Suppressor macrophage treated with lipopolysaccharide for 4 hours (primary cell): Measurements from ENCODE around the gene NSRP1.
"Not testable (repeated sequence)": the region's sequence is repeated elsewhere in the genome, so short reads cannot be mapped to it uniquely, and the experiment has no call there.

Experiments
- DNase-seq: peaks from one replicate; pipeline ENCODE4 v3.0.0-alpha.2; 2020

Gene NSRP1

GRCh38 chr17:30188211-30188939, 71.8 kb downstream of the NSRP1 start:
- no peak for DNase-seq

- DNase-seq = no peak
These were observed 74.5 kb downstream of the NSRP1 start for GRCh38 chr17:30191072-30191471.

- peak; percentile 5 for DNase-seq
These were observed 79.9 kb downstream of the NSRP1 start for GRCh38 chr17:30196504-30196903.

- DNase-seq = no peak
These were observed 80.8 kb downstream of the NSRP1 start for GRCh38 chr17:30197416-30197815.

- no peak for DNase-seq
These were observed 83.0 kb downstream of the NSRP1 start for GRCh38 chr17:30199600-30199999.

GRCh38 chr17:30200106-30200505, 83.5 kb downstream of the NSRP1 start:
- DNase-seq = no peak

- DNase-seq = not testable (repeated sequence)
These were observed 84.0 kb downstream of the NSRP1 start for GRCh38 chr17:30200656-30201055.

- DNase-seq = no peak
These were observed 86.9 kb downstream of the NSRP1 start for GRCh38 chr17:30203471-30203981.

- no peak for DNase-seq
These were observed 91.0 kb downstream of the NSRP1 start for GRCh38 chr17:30207655-30208054.

GRCh38 chr17:30208214-30208613, 91.6 kb downstream of the NSRP1 start:
- DNase-seq = peak; percentile 7

GRCh38 chr17:30209930-30210329, 93.3 kb downstream of the NSRP1 start:
- no peak for DNase-seq

GRCh38 chr17:30210366-30210765, 93.8 kb downstream of the NSRP1 start:
- DNase-seq = no peak

- DNase-seq = no peak
These were observed 94.3 kb downstream of the NSRP1 start for GRCh38 chr17:30210901-30211300.

GRCh38 chr17:30211371-30211770, 94.8 kb downstream of the NSRP1 start:
- no peak for DNase-seq

- DNase-seq = no peak
These were observed 96.1 kb downstream of the NSRP1 start for GRCh38 chr17:30212750-30213149.

- no peak for DNase-seq
These were observed 100.4 kb downstream of the NSRP1 start for GRCh38 chr17:30217054-30217453.

GRCh38 chr17:30217746-30218245, 101.2 kb downstream of the NSRP1 start:
- no peak for DNase-seq

- DNase-seq = no peak
These were observed 102.2 kb downstream of the NSRP1 start for GRCh38 chr17:30218799-30219198.

GRCh38 chr17:30219315-30219714, 102.7 kb downstream of the NSRP1 start:
- no peak for DNase-seq

- no peak for DNase-seq
These were observed 103.2 kb downstream of the NSRP1 start for GRCh38 chr17:30219833-30220232.

- no peak for DNase-seq
These were observed 103.8 kb downstream of the NSRP1 start for GRCh38 chr17:30220414-30220813.

GRCh38 chr17:30221346-30221745, 104.7 kb downstream of the NSRP1 start:
- no peak for DNase-seq

GRCh38 chr17:30222251-30222650, 105.6 kb downstream of the NSRP1 start:
- no peak for DNase-seq

- no peak for DNase-seq
These were observed 106.1 kb downstream of the NSRP1 start for GRCh38 chr17:30222721-30223175.
